ENCODE data around the gene GPRIN1.

Gene GPRIN1

DNA sequence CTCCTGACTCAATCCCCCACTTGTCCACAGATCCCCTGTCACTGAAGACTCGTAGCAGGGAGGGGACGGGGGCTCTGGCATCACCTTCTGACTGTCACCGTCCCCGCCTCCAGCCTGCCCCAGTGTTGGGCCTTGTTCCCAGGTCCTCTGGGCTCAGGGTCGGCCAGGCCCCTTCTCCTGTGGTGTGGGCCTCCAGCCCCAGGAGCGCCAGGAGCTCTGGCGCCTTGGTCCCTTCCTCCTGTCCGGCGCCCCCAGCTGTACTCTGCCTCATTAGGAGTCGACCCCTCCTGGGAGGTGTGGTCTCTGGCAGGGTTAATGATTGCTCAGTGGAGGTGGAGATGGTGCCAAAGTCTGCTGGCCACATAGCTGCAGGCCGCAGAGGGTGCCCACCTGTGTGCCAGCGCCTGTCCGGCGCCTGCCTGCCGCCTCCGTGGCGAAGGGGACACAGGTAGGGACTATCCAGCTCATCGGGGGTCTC lies 61.0 kb downstream of the GPRIN1 start, which contains the start of gene CDHR2:
Gene CDHR2 (plus strand): TSS at position 376 of the 478 bp plus-strand sequence. CDS start 16,011 bp downstream, outside the sequence.
- in situ Hi-C loops (cut with MboI; ENCODE audit: low sequenced_read_pairs) = no loop called here

- in situ Hi-C loops (cut with MboI; ENCODE audit: low sequenced_read_pairs) = no loop called here
These were observed 62.2 kb downstream of the GPRIN1 start for GRCh38 chr5:176547802-176548201.

Measured in HL-60/S4 treated with retinoic acid at 250 ng/mL for 4 days and 3 days (cell line).